ENCODE data around the gene PRKAG2. TPM values are rescaled to one million over a fixed set of nuclear protein-coding genes. Genes with fewer than 3 reads are reported as not detected.

Gene PRKAG2
- total RNA-seq, 1 donor from 2014 or later: 17.7 TPM

DNA sequence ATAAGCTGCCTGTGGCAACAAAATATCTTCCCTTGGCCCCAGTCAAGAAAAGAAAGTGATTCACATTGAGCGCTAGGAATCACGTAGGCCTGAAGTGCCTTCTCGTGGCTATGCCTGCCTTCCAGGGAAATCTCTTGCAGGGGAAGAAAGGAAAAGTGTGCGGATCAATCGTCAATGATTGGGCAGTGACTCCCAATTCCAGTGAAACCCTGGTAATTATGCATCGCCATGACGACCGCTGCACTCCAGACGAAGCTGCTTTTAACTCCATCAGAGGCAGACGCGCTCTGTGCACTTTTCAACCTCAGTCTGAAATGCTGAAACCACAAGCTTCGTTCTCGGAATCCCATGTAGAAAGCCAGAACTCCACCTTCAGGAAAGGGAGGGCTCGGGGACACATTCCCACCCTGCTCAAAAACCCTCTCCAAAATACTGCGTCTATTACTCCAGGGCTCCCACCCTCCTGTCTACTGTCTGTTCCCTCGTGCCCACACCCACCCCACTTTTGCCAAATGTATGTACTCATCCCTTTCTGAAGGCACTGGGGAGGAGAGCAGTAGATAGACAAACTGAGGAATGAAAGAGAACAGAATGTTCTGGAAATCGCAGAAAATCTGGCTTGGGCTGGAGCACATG is 24.2 kb upstream of the PRKAG2 start:
- intact Hi-C loops (cut with micrococcal nuclease): no loop called here

DNA sequence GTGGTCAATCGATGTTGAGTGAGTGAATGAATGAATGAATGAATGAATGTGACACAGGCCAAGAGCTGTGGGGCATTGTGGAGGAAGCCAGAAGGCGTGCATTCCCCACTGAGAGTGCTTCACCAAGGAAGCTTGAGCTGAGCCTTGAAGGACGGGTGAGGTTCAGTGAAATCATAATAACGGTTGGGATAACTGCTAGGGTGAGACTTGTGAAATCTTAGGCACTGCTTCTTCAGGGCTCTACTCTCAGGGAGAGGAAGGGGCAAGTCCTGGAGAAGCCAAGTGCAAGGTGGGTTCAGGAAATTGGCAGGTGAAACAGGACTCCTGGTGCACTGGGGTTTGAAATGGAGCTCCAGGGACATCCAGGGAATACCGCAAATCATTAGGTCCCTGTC is 23.7 kb upstream of the PRKAG2 start:
- intact Hi-C loops (cut with micrococcal nuclease): no loop called here

DNA sequence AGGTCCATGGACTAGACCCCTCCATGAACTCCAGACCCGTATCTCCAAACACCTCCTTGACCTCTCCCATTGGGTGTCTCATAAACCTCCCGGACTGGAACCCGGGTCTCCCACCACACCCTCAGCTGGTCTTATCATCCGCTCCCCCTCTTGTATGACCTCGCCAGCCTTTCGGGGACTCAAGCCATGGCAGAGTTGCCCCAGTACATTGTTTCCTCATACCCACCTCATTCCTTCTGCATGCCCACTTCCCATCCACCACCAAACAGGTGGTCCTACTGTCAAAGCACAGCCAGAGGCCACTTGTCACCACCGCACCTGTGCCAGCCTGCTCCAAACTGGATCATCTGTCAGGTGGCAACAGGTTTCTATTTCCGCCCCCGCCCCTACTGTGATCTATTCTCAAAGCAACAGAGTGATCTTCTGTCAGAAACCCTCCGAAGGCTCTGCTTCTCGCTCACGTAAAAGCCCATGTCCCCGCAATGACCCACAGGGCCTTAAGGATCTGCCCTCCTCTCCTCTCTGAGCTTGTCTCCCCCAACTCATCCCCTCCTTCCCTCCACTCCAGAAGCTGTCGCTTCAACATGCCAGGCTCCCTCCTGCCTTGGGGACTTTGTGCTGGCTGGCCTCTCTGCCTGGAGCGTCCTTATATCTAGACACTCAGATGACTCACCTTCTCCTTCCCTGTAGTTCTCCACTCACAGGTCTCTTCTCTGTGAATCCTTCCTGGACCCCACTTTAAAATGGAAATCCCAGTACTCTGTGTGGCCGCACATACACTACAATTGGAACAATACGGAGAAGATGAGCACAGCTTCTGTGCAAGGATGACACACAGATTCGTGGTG is 22.8 kb upstream of the PRKAG2 start:
- intact Hi-C loops (cut with micrococcal nuclease): no loop called here

DNA sequence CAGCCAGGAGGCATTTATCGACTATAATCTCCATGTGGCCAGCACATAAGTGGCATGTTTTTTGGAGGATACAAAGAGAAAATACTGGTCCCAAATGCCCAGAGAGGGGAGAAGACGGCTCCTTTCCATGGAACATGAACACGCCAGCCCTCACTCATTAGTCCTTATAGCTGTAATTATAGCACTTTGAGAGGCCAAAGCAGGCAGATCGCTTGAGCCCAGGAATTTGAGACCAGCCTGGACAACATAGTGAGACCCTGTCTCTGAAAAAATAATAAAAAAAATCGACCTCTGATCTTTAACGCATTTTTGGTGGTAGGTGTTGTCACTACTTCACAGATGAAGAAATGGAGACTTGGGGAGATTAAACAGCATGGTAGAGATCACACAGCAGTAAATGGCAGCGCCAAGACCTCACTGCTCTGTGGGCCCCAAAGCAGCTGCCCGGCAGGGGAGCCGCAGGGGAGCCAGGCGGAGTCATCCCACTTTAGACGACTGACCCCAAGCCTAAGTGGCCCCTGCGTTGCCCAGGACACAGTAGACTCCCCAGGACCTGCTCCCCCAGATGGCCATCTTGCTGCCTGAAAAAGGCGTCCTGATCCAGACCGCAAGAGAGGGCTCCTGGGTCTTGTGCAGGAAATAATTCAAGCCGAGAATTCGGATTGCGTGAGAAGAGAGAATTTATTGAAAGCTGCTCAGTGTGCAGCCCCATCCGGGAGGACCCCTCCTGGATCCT is 21.2 kb upstream of the PRKAG2 start:
- intact Hi-C loops (cut with micrococcal nuclease): no loop called here

DNA sequence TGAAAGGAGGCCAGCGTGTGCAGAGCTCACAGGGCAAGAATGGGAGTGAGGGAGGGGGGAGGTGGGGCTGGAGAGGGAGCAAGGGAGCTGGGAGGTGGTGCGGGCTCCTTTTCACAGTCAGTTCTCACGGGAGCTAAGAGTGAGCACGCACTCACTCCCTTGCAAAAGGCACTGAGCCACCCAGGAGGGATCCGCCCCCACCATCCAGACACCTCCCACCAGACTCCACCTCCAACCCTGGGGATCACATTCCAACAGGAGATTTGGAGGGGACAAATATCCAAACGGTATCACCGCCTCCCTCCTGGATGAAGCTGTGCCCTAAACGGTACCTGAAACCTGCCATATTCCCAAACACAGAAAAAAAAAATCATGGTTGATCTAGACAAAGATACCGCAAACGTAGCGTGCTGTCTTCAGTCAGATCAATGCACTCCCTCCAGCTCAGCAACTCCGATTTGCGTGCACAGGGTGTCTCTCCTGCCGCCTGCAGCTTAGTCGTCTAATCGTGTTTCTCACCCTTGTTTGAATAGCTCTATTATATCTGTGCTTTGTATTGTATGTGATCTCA is 20.3 kb upstream of the PRKAG2 start:
- intact Hi-C loops (cut with micrococcal nuclease): no loop called here

DNA sequence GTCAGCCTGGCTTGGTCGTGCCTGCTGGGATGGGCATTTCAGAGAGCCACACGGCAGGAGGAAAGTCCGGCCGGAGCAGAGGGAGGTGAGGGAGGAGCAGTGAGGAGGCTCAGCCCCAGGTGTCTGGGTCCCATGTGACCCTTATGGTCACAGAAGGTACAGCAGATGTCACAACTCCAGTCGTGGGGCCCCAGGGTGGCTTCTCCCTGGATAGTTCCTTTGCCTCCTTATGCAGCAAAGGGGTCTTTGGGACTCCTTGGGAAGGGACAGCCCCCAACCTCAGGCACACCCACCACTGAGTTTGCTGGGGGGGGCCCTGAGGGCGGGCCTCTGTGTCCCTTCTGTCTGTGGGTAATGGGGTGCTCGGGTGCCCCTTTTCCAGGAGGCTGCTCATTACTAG is 19.6 kb upstream of the PRKAG2 start:
- intact Hi-C loops (cut with micrococcal nuclease): no loop called here

DNA sequence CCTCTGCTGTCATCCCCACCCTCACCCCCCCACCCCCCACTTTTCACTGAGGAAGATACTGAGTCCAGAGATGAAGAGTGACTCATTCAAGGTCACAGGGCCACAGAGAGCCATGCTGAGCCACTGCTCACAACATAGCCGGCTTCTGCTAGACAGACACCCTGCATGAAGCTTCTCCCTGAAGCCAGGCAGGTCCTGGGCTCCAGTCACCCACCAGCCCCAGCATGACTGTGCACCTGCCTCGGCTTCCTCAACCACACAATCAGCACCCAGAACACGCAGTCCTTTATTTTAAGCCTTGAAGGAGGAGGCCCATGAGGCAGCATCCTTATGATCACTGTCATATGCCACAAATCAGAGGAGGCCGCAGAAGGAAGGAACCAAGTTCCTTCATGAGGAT is 19.2 kb upstream of the PRKAG2 start:
- intact Hi-C loops (cut with micrococcal nuclease): no loop called here

DNA sequence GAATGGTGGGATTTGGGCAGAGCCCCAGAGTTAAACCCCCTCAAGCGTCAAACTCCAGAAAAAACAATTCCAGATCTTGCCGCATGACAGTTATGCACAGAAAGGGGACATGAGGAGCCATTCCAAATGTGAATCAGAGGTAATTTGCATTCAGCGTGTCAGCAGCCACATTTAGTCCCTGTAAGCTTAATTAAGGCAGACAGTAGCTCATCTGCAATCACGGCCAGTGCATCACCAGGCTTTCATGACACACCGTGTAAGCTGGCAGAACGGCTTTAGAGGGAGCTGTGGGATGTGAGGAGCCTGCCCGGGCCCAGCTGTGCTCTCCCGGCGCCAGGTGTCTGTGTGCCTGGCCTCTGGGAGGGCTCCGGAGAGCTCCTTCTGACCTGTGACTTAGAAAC is 18.7 kb upstream of the PRKAG2 start:
- intact Hi-C loops (cut with micrococcal nuclease): no loop called here

DNA sequence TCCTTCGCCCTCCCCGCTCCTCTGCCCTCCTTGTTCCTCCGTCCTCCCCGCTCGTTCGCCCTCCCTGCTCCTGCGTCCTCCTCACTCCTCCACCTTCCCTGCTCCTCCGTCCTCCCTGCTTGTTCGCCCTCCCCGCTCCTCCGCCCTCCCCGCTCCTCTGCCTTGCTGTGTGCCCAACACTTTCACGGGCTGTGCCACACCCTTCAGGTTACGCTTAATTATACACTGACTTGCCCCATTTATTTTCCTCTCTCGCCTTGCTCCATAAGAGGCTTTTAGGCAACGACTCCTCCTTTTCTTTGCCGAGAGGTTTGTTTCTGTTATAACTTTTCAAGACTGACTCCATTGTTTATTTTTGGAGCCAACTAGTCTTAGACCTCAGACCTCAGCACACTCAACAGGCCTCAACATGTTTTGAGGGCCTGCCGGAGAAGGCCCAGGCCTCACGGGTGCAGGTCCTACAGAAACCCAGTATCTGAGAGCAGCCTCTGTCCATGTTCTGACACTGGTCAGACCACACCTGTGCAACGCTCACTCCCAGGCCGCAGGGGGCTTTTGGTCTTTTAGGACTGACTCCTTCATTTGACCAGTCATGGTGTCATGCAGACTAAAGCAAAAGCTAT is 18.2 kb upstream of the PRKAG2 start:
- intact Hi-C loops (cut with micrococcal nuclease): no loop called here

DNA sequence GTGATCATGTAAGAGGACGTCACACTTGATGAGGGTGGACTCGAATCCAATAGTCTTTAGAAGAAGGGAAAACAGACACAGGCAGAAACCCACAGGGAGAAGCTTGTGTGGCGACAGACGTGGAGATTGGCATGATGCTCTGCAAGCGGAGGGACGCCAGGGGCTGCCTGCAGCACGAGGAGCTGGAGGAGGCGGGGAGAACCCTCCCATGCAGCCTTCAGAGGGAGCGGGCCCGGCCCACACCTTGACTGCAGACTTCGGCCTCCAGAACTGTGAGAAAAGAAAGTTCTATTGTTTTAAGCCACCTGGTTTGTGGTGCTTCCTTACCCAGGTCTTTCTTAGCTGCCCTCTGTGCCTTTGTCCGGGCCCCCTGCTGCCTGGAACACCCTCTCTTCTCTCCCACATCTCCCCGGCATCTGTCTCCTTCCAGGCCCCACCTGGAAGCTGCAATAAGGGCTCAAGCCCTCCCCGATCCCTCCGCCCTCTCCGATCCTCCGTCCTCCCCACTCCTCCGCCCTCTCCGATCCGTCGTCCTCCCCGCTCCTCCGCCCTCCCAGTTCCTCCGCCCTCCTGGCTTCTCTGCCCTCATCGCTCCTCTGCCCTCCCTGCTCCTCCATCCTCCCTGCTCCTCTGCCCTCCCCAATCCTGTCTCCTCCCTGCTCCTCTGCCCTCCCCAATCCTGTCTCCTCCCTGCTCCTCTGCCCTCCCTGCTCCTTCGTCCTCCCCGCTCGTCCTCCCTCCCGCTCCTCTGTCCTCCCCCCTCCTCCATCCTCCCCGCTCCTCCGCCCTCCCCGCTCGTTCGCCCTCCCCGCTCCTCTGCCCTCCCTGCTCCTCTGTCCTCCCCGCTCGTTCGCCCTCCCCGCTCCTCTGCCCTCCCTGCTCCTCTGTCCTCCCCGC is 17.4 kb upstream of the PRKAG2 start:
- intact Hi-C loops (cut with micrococcal nuclease): no loop called here

DNA sequence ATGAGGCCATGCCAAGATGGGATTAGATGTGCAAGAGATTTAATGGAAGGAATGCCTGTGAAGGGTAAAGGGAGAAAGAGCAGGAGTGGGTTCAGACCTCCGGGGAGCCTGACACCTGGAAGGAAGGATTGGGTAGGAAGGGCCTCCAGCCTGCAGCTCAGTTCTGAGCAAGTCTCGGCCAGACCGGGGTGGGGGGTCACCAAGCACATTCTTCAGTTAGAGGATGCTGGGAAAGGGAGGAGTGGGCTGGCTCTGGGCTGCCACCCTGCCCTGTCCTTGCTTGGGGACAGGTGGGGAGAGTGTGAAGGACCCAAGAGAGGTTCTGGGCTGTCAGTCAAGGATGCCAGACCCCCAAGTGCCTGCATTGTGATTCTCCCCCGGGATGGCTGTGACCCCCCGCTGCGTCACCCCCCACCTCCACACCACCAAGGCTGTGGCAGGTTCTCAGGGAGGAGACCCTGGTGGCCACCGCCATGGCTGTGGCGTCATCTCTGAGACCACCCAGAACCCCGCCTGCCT is 16.5 kb upstream of the PRKAG2 start:
- intact Hi-C loops (cut with micrococcal nuclease): no loop called here

DNA sequence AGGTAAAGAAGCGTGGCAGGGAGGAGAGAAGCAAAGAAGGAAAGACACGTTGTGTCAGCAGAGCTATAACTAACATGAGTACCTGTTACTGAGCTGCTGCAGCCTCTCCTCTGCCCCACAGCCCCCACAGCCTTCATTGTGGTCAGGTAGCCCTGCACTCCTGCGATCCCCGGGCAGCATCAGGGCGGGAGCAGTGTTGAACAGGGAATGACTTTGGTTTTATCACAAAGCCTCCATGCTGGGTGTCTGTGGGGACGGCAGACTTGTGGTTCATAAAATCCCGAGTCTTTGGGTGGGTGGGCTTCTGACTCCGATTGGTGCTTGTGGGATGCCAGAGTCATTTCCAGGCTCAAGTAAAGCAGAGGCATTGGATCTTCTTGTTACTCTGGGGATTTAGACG is 14.8 kb upstream of the PRKAG2 start:
- intact Hi-C loops (cut with micrococcal nuclease): no loop called here

DNA sequence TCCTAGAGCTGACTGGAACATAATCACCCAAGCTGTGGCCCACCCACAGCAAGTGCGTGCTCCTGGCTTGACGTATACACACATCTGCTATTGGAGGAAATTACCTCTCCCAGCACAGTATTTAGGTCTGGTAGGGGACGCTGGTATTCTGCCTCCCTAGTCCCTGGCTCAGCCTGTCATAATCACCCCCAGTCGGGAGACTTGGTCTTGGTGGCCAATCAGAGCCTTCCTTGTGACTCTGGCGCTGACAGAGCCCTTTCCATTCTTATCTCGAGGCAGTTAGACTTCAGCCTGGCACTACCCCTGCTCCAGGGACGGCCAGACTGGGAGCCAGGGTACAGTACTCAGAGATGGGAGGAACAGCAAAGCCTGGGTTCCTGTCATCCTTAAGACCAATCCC is 14.3 kb upstream of the PRKAG2 start:
- intact Hi-C loops (cut with micrococcal nuclease): no loop called here

DNA sequence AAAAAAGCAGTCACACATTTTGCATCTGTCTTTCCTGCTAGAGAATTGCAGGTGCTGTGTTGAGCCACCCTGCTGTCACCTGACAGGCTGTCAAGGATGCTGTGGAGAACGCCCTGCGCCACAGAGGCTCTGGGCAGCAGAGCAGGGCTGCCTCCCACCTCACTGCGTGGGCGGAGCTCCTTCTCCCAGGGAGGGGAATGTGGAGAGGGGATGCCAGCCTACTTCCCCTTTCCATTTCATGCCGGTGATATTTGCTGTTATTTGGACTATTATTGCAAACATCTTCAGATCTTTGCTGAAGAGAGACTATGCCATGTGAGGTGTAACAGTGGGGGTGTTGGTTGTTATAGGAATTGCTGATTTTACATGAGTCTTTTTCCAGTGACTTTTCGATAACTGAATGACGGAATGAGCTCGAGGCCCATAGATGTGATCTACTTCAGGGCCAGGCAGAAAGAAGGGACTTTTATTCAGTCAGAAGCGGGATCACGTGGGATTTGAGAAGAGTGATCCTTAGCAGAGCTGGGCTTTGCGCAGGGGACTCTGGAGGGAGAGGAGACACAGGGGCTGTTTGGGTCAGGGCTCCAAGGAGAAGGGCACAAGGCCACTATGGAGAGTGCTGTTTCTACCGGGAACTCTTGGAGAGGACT is 13.6 kb upstream of the PRKAG2 start:
- intact Hi-C loops (cut with micrococcal nuclease): no loop called here

DNA sequence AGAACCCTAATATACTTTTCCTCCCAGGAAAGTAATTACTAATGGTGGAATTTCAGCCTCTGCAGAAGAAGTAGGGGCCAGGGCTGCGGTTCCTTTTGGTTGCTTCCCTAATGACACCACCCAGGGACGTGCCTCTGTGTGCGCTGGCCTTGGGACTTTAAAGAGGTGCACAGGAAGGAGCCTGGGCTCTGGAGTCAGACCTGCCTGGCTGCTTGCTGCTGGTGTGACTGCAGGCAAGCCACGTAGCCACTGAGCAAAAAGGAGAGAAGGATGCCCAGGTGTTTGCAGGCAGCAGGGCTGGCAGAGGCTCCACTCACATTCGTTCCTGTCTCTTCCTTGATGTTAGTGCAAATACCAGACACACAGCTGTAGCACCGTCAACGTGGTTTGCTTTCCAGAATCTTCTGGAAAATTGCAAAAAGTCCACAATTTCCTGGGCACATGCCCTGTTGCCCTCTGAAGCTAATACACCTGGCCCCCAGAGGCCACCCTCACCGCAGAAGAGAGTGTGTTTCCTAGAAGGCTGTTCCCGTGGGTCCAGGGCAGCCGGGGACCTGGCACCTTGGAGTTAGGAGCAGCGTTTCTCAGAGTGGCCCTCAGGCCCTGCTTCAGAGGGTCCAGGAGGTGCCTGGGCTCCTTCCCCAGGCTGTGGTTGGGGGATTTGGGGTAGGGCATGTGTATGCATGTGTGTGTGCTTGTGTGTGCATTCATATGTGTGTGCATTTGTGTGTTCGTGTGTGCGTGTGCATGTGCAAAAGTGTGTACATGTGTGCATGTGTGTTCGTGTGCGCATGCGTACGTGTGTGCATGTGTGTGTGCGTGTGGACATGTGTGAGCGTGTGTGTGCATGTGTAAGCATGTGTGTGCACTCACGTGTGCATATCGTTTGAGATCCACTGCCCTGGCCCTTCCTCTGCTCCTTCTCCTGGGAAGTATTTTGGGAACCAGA is 12.8 kb upstream of the PRKAG2 start:
- intact Hi-C loops (cut with micrococcal nuclease): no loop called here

DNA sequence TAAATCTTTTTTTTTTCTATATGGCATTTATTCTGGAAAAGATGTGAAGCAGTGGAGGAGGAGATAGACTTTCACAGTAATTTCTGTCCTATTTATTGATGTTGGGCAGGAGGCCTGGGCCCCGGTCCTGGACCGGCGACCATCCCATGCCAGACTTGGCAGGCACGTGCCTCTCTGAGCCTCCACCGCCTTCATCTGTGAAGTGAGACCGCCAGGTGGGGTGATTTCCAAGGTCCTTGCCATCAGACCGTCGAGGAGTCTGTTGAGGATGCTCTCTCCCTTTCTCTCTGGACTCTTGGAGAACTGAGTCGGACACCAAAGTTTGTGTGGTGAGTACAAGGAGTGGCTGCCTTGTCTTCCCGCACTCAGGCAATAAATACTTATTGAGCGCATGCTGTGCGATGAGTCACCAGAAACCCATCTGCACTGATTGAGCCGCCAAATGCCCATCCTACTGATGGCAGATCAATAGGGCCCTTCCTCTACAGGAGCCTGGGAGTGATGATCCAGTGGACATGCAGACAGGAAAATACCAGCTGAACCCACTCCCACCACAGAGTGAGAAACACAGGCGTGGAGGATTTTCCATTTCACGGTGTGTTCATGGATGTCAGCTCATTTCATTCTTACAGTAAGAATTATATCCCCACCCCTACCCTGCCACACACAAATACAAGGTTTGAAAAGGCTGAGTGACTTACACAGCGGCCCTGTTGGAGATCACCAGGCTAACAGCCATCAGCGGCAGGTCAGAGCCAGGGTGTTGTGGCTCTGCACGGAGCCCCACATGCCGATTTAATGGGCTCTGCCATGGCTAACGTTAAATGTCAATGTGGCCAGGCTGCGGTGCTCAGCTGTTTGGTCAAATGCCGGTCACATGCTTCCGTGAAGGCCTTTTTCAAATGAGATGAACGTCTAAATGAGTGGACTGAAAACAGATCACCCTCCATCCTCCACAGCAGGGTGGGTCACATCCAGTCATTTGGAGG is 11.5 kb upstream of the PRKAG2 start:
- intact Hi-C loops (cut with micrococcal nuclease): no loop called here

DNA sequence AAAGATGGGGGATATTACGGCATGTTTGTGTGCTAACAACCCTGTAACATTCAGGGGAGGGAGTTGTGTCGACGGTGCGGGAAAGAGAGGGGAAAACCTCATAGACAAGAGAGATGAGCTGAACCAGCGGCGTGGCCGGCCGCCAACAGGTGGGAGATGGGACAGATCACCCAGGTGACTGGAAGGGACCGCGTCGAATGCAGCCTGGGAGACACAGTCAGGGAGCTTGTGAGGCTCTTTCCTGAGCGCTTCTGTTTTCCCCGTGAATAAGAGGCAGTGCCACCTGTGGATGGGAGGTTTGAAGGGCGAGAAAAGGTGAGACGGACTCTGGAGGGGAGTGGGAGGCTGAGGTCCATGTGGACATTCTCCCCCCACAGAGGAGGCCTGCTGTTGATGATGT is 9.9 kb upstream of the PRKAG2 start:
- intact Hi-C loops (cut with micrococcal nuclease): no loop called here

DNA sequence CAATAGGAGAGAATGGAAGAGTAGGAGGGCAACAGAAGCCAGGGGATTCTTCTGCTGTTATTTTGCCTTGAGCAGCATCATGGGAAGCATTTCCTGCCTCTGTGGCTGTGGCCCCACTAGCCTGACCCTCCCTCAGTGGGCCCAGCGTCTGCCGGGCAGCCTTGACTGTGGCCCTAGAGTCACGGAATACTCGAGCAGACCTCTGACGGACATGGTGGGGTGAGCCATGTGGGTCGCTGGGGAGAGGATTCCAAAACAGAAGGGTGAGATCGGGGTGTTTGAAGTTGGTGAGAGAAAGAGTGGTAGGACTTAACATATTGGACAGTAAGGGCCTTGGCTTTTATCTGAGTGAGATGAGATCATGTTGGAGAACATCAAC is 8.3 kb upstream of the PRKAG2 start:
- intact Hi-C loops (cut with micrococcal nuclease): no loop called here

Data from T-helper 1 cell treated with Interleukin-12 subunit alpha and Interleukin-12 subunit beta and Interleukin-4 antibody, amounts not matched to agents 30 ng/mL and 1 ng/mL, for 36 hours (primary cell).